ENCODE data around the gene C5.
"Not testable (repeated sequence)": the region's sequence is repeated elsewhere in the genome, so short reads cannot be mapped to it uniquely, and the experiment has no call there.

Gene C5

DNA sequence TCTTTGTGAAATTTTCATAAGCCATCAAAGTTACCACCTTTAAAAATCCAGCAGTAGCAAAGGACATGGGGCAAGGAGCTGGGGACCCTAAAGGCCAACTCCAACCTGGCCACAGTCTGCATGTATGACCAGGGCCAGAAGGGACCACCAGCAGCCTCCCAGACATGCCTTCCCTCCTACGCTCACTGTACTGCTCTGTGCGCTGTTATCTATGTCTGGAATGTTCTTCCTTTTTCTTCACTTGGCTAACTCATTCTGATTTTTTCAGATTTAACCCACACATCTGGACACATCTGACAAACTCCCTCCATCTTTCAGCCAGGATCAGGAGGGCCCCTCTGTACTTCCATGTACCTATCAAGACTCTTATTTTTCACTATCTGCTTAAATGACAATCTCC lies 75.9 kb downstream of the C5 start:
- Histone ChIP-seq H4K91ac (ENCODE audit: low read depth, low read length) (no peak overlapping the region), H2BK120ac (ENCODE audit: insufficient read depth, low read length, poor library complexity) (no peak overlapping the region), H3K9me3 (ENCODE audit: insufficient read depth, low read depth, low read length) (no peaks in the 10 kb centered on the region), H2BK5ac (ENCODE audit: low read depth, low read length, poor library complexity) (no peak overlapping the region), H2AK5ac (ENCODE audit: low read length) (no peak overlapping the region), H2AFZ (ENCODE audit: insufficient read depth, low read length, poor library complexity) (no peak overlapping the region), H3K4me1 (ENCODE audit: control insufficient read depth in 1 of 2, insufficient read depth in 2 of 2, low read length in 2 of 2) (no peaks in the 10 kb centered on the region), H4K8ac (ENCODE audit: low read depth, low read length) (no peak overlapping the region), H3K18ac (ENCODE audit: low read length) (no peak overlapping the region), H3K36me3 (ENCODE audit: control insufficient read depth in 1 of 2, insufficient read depth in 2 of 2, low read length in 2 of 2) (no peaks in the 10 kb centered on the region), H3K23ac (ENCODE audit: low read length) (no peak overlapping the region), H3K27ac (ENCODE audit: low read depth, low read length) (no peak overlapping the region), H3K79me2 (ENCODE audit: control insufficient read depth, insufficient read depth, low read length, poor library complexity) (no peaks in the 10 kb centered on the region), H3K4ac (ENCODE audit: low read depth, low read length) (no peak overlapping the region), H3K27me3 (ENCODE audit: insufficient read depth, low read length) (no peaks in the 10 kb centered on the region), H3K4me2 (ENCODE audit: low read length) (no peak overlapping the region), H3K9ac (ENCODE audit: low read length) (no peak overlapping the region), H3K4me3 (ENCODE audit: low read depth, low read length) (no peak overlapping the region), H3K14ac (ENCODE audit: low read length) (no peak overlapping the region), H3K79me1 (ENCODE audit: low read length) (no peaks in the 10 kb centered on the region), H2BK12ac (ENCODE audit: low read length) (no peak overlapping the region), H4K12ac (ENCODE audit: low read depth, low read length) (no peak overlapping the region)
- no peak for DNase-seq
- no CpG with 5 or more reads among the region's 2 CpGs for WGBS (ENCODE audit: extremely low coverage, insufficient coverage, insufficient read length)

DNA sequence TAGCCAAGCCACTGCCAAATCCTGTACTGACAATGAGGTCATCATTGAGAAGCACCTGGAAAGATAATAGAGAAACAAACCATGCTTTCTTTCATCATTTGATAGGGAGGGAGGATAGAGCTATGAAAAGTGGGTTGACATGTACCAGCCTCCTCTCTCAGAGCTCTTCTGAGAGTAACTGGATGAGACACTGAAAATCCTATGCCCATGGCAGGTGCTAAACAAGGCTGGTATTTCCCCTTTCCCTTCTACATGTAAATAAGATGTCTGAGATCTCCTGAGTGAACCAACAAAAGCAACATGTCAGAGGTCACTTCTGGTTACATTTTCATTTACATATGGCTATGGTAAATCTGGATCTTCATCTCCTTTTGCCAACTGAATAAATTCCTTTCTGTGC lies 78.1 kb downstream of the C5 start:
- H3K14ac ChIP-seq (ENCODE audit: low read length), result no peak overlapping the region
- H4K91ac ChIP-seq (ENCODE audit: low read depth, low read length), result no peak overlapping the region

DNA sequence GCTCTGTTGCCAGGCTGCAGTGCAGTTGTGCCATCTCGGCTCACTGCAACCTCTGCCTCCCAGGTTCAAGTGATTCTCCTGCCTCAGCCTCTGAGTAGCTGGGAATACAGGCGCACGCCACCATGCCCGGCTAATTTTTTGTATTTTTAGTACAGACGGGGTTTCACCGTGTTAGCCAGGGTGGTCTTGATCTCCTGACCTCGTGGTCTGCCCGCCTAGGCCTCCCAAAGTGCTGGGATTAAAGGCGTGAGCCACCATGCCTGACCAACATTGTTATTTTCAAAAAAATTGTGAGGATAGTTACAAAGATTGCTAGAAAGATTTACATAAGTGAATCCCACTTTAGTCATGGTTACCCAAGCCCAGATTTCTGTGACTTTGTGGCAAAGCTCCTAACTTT lies 78.6 kb downstream of the C5 start:
- H3K79me1 ChIP-seq (ENCODE audit: low read length); H4K12ac ChIP-seq (ENCODE audit: low read depth, low read length); H2BK12ac ChIP-seq (ENCODE audit: low read length); H3K4ac ChIP-seq (ENCODE audit: low read depth, low read length); H3K4me3 ChIP-seq (ENCODE audit: low read depth, low read length); H3K79me2 ChIP-seq (ENCODE audit: control insufficient read depth, insufficient read depth, low read length, poor library complexity); H3K23ac ChIP-seq (ENCODE audit: low read length); H3K18ac ChIP-seq (ENCODE audit: low read length); H4K91ac ChIP-seq (ENCODE audit: low read depth, low read length); H3K14ac ChIP-seq (ENCODE audit: low read length); H2AFZ ChIP-seq (ENCODE audit: insufficient read depth, low read length, poor library complexity); H3K36me3 ChIP-seq (ENCODE audit: control insufficient read depth in 1 of 2, insufficient read depth in 2 of 2, low read length in 2 of 2); H3K4me2 ChIP-seq (ENCODE audit: low read length); H2AK5ac ChIP-seq (ENCODE audit: low read length); H3K9me3 ChIP-seq (ENCODE audit: insufficient read depth, low read depth, low read length); H2BK5ac ChIP-seq (ENCODE audit: low read depth, low read length, poor library complexity); H2BK120ac ChIP-seq (ENCODE audit: insufficient read depth, low read length, poor library complexity); H3K9ac ChIP-seq (ENCODE audit: low read length); H4K8ac ChIP-seq (ENCODE audit: low read depth, low read length); DNase-seq; H3K27ac ChIP-seq (ENCODE audit: low read depth, low read length); H3K4me1 ChIP-seq (ENCODE audit: control insufficient read depth in 1 of 2, insufficient read depth in 2 of 2, low read length in 2 of 2); H3K27me3 ChIP-seq (ENCODE audit: insufficient read depth, low read length): not testable (repeated sequence)
- no CpG with 5 or more reads among the region's 9 CpGs for WGBS (ENCODE audit: extremely low coverage, insufficient coverage, insufficient read length)

More for the DNA sequence above, 78.1 kb downstream of the C5 start:
- H2BK120ac ChIP-seq (ENCODE audit: insufficient read depth, low read length, poor library complexity), result no peak overlapping the region
- no peak overlapping the region for H4K8ac ChIP-seq (ENCODE audit: low read depth, low read length)
- DNase-seq, result no peak
- H3K18ac ChIP-seq (ENCODE audit: low read length), result no peak overlapping the region
- no peaks in the 10 kb centered on the region for H3K4me1 ChIP-seq (ENCODE audit: control insufficient read depth in 1 of 2, insufficient read depth in 2 of 2, low read length in 2 of 2)
- no peaks in the 10 kb centered on the region for H3K36me3 ChIP-seq (ENCODE audit: control insufficient read depth in 1 of 2, insufficient read depth in 2 of 2, low read length in 2 of 2)
- no peaks in the 10 kb centered on the region for H3K79me1 ChIP-seq (ENCODE audit: low read length)
- no peaks in the 10 kb centered on the region for H3K79me2 ChIP-seq (ENCODE audit: control insufficient read depth, insufficient read depth, low read length, poor library complexity)
- H3K4me3 ChIP-seq (ENCODE audit: low read depth, low read length), result no peak overlapping the region
- no peak overlapping the region for H2AFZ ChIP-seq (ENCODE audit: insufficient read depth, low read length, poor library complexity)
- no peak overlapping the region for H2BK12ac ChIP-seq (ENCODE audit: low read length)
- no peak overlapping the region for H3K9ac ChIP-seq (ENCODE audit: low read length)
- H4K12ac ChIP-seq (ENCODE audit: low read depth, low read length), result no peak overlapping the region
- no peak overlapping the region for H3K4me2 ChIP-seq (ENCODE audit: low read length)
- no peak overlapping the region for H3K4ac ChIP-seq (ENCODE audit: low read depth, low read length)
- no peak overlapping the region for H2BK5ac ChIP-seq (ENCODE audit: low read depth, low read length, poor library complexity)
- H3K27ac ChIP-seq (ENCODE audit: low read depth, low read length), result no peak overlapping the region
- no peaks in the 10 kb centered on the region for H3K9me3 ChIP-seq (ENCODE audit: insufficient read depth, low read depth, low read length)
- H2AK5ac ChIP-seq (ENCODE audit: low read length), result no peak overlapping the region
- H3K27me3 ChIP-seq (ENCODE audit: insufficient read depth, low read length), result no peaks in the 10 kb centered on the region
- no peak overlapping the region for H3K23ac ChIP-seq (ENCODE audit: low read length)

DNA sequence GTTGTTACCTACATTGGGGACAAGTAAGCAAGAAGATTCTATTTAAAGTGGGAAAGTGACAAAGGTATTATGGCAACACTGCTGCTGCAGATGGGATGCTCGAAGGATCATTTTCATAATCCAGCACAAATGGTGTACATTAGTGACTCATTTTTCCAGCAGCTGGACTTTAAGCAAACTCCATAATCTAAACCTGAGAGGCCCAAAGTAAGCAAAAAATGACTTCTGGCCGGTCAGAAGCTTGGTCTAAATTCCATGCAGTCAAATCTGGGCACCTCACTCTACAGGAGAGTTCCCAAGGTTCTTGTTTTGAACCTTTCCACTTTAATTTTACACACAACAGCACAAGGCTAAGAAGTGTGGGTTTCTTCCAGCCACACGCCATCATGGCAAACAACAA lies 79.8 kb downstream of the C5 start:
- Histone ChIP-seq H3K4me1 (ENCODE audit: control insufficient read depth in 1 of 2, insufficient read depth in 2 of 2, low read length in 2 of 2) (no peaks in the 10 kb centered on the region), H3K14ac (ENCODE audit: low read length) (no peak overlapping the region), H3K4ac (ENCODE audit: low read depth, low read length) (no peak overlapping the region), H2BK12ac (ENCODE audit: low read length) (no peak overlapping the region), H2BK120ac (ENCODE audit: insufficient read depth, low read length, poor library complexity) (no peak overlapping the region), H3K27ac (ENCODE audit: low read depth, low read length) (no peak overlapping the region), H3K4me2 (ENCODE audit: low read length) (no peak overlapping the region), H4K8ac (ENCODE audit: low read depth, low read length) (no peak overlapping the region), H4K12ac (ENCODE audit: low read depth, low read length) (no peak overlapping the region), H3K9me3 (ENCODE audit: insufficient read depth, low read depth, low read length) (no peaks in the 10 kb centered on the region), H4K91ac (ENCODE audit: low read depth, low read length) (no peak overlapping the region), H2BK5ac (ENCODE audit: low read depth, low read length, poor library complexity) (no peak overlapping the region), H3K79me1 (ENCODE audit: low read length) (no peaks in the 10 kb centered on the region), H2AFZ (ENCODE audit: insufficient read depth, low read length, poor library complexity) (no peak overlapping the region), H2AK5ac (ENCODE audit: low read length) (no peak overlapping the region), H3K36me3 (ENCODE audit: control insufficient read depth in 1 of 2, insufficient read depth in 2 of 2, low read length in 2 of 2) (no peaks in the 10 kb centered on the region), H3K27me3 (ENCODE audit: insufficient read depth, low read length) (no peaks in the 10 kb centered on the region), H3K9ac (ENCODE audit: low read length) (no peak overlapping the region), H3K79me2 (ENCODE audit: control insufficient read depth, insufficient read depth, low read length, poor library complexity) (no peaks in the 10 kb centered on the region), H3K18ac (ENCODE audit: low read length) (no peak overlapping the region), H3K23ac (ENCODE audit: low read length) (no peak overlapping the region), H3K4me3 (ENCODE audit: low read depth, low read length) (no peak overlapping the region)
- WGBS (ENCODE audit: extremely low coverage, insufficient coverage, insufficient read length), result no CpG with 5 or more reads among the region's 3 CpGs
- no peak for DNase-seq

DNA sequence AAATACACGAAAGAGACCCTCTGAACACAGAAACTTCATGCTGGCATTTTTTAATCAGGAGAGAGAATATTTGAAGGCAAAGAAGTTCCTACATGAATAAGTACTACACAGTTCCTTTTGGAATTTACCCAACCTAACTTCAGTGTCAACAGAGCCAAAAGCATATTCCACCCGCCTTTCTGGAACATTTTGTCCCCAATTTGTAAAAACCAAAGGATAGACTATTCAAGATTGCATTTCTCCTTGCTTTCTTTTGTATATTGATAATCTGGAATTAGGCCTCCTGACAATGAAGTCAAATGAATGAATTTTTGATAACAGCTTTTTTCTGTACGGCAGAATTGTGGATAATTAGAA lies 84.1 kb downstream of the C5 start:
- no peak overlapping the region for H2BK5ac ChIP-seq (ENCODE audit: low read depth, low read length, poor library complexity)
- no peak for DNase-seq
- no peak overlapping the region for H3K9ac ChIP-seq (ENCODE audit: low read length)
- H2BK120ac ChIP-seq (ENCODE audit: insufficient read depth, low read length, poor library complexity), result no peak overlapping the region
- no peaks in the 10 kb centered on the region for H3K9me3 ChIP-seq (ENCODE audit: insufficient read depth, low read depth, low read length)
- no peaks in the 10 kb centered on the region for H3K36me3 ChIP-seq (ENCODE audit: control insufficient read depth in 1 of 2, insufficient read depth in 2 of 2, low read length in 2 of 2)
- no peak overlapping the region for H3K4ac ChIP-seq (ENCODE audit: low read depth, low read length)
- H3K4me2 ChIP-seq (ENCODE audit: low read length), result no peak overlapping the region
- no peaks in the 10 kb centered on the region for H3K79me1 ChIP-seq (ENCODE audit: low read length)
- no peak overlapping the region for H3K4me3 ChIP-seq (ENCODE audit: low read depth, low read length)
- no peak overlapping the region for H3K14ac ChIP-seq (ENCODE audit: low read length)
- no peak overlapping the region for H2BK12ac ChIP-seq (ENCODE audit: low read length)
- no peak overlapping the region for H3K18ac ChIP-seq (ENCODE audit: low read length)
- no peak overlapping the region for H2AK5ac ChIP-seq (ENCODE audit: low read length)
- H3K79me2 ChIP-seq (ENCODE audit: control insufficient read depth, insufficient read depth, low read length, poor library complexity), result no peaks in the 10 kb centered on the region
- no peaks in the 10 kb centered on the region for H3K27me3 ChIP-seq (ENCODE audit: insufficient read depth, low read length)
- no peak overlapping the region for H3K23ac ChIP-seq (ENCODE audit: low read length)
- H3K4me1 ChIP-seq (ENCODE audit: control insufficient read depth in 1 of 2, insufficient read depth in 2 of 2, low read length in 2 of 2), result no peaks in the 10 kb centered on the region
- H4K12ac ChIP-seq (ENCODE audit: low read depth, low read length), result no peak overlapping the region
- H2AFZ ChIP-seq (ENCODE audit: insufficient read depth, low read length, poor library complexity), result no peak overlapping the region
- no CpG with 5 or more reads among the region's 3 CpGs for WGBS (ENCODE audit: extremely low coverage, insufficient coverage, insufficient read length)
- H3K27ac ChIP-seq (ENCODE audit: low read depth, low read length), result no peak overlapping the region
- H4K91ac ChIP-seq (ENCODE audit: low read depth, low read length), result no peak overlapping the region
- H4K8ac ChIP-seq (ENCODE audit: low read depth, low read length), result no peak overlapping the region

Measured in trophoblast cell (in vitro differentiated cells and primary cell).